Left kidney (tissue), 2 donors: ENCODE measurements around the gene PLEKHH1. TPM values are rescaled to one million over a fixed set of nuclear protein-coding genes. Genes with fewer than 3 reads are reported as not detected.
"Not testable (repeated sequence)": the region's sequence is repeated elsewhere in the genome, so short reads cannot be mapped to it uniquely, and the experiment has no call there.

Experiments used
- DNase-seq: peaks from one replicate; pipeline ENCODE4 v3.0.0-alpha.2; 2013
- polyA plus RNA-seq: library from polyadenylated mRNA; unstranded; fragments of 120-200 nt; gene quantifications from one replicate; pipeline ENCODE4 v1.2.1, GENCODE V29; 2013; ENCODE audit not compliant: insufficient read length

PLEKHH1 gene
- polyA plus RNA-seq, 1 donor = 87.7 TPM

GRCh38 chr14:67626131-67626530, 93.0 kb downstream of the PLEKHH1 start:
- DNase-seq = not testable (repeated sequence)

GRCh38 chr14:67627519-67627918, 94.4 kb downstream of the PLEKHH1 start:
- DNase-seq = no peak

GRCh38 chr14:67630186-67630585, 97.1 kb downstream of the PLEKHH1 start:
- DNase-seq = no peak

GRCh38 chr14:67630938-67631337, 97.8 kb downstream of the PLEKHH1 start:
- no peak for DNase-seq

GRCh38 chr14:67633451-67634147, 100.5 kb downstream of the PLEKHH1 start:
- no peak for DNase-seq

- no peak for DNase-seq
Observed at GRCh38 chr14:67636361-67636919, 103.3 kb downstream of the PLEKHH1 start.

- no peak for DNase-seq
Observed at GRCh38 chr14:67638642-67639041, 105.6 kb downstream of the PLEKHH1 start.

Other genes starting within 250 kb of the PLEKHH1 start
- gene ATP6V1D, start 173.5 kb upstream of the PLEKHH1 start, polyA plus RNA-seq = 140 TPM
- gene EIF2S1, start 173.0 kb upstream of the PLEKHH1 start, polyA plus RNA-seq = 103 TPM
- 1.2 TPM for gene PLEK2, start 121.1 kb upstream of the PLEKHH1 start, polyA plus RNA-seq
- 2.6 TPM for gene TMEM229B, start 44.6 kb upstream of the PLEKHH1 start, polyA plus RNA-seq
- 46.9 TPM for gene PIGH, start 67.0 kb downstream of the PLEKHH1 start, polyA plus RNA-seq
- 11.9 TPM for gene ARG2, start 86.6 kb downstream of the PLEKHH1 start, polyA plus RNA-seq
- 117 TPM for gene VTI1B, start 141.3 kb downstream of the PLEKHH1 start, polyA plus RNA-seq
- 121 TPM for gene RDH11, start 162.5 kb downstream of the PLEKHH1 start, polyA plus RNA-seq
- gene RDH12, start 168.6 kb downstream of the PLEKHH1 start, polyA plus RNA-seq = 0.71 TPM